SJSA1 (cell line): ENCODE results near the gene FNDC7. TPM values are rescaled to one million over a fixed set of nuclear protein-coding genes. Genes with fewer than 3 reads are reported as not detected.
"Not testable (repeated sequence)": the region's sequence is repeated elsewhere in the genome, so short reads cannot be mapped to it uniquely, and the experiment has no call there.

Source experiments
- DNase-seq, 2 experiments: peaks; one replicate each; pipeline ENCODE4 v3.0.0-alpha.2; 2015 to 2020; ENCODE audit warnings: low spot score in 2 of 2, low read depth in 1 of 2
- H3K27ac ChIP-seq: fragments of 250-450 bp; sonication (Bioruptor Pico); 2 replicates; pipeline ENCODE4 v1.5.1; 2020; ENCODE audit warnings: mild to moderate bottlenecking, moderate library complexity
- H3K27me3 ChIP-seq: fragments of 250-450 bp; sonication (Bioruptor Pico); replicated peaks from 2 replicates; pipeline ENCODE4 v1.5.1; 2020; ENCODE audit warnings: mild to moderate bottlenecking, moderate library complexity
- H3K36me3 ChIP-seq: fragments of 250-450 bp; sonication (Bioruptor Pico); 2 replicates; pipeline ENCODE4 v1.5.1; 2020; ENCODE audit warnings: mild to moderate bottlenecking
- H3K4me1 ChIP-seq: fragments of 250-450 bp; sonication (Bioruptor Pico); replicated peaks from 2 replicates; pipeline ENCODE4 v1.6.1; 2021; ENCODE audit warnings: mild to moderate bottlenecking
- H3K4me3 ChIP-seq: fragments of 250-450 bp; sonication (Bioruptor Pico); 2 replicates; pipeline ENCODE4 v1.5.1; 2020; ENCODE audit warnings: mild to moderate bottlenecking
- H3K9me3 ChIP-seq: fragments of 250-450 bp; sonication (Bioruptor Pico); replicated peaks from 2 replicates; pipeline ENCODE4 v1.5.1; 2020; ENCODE audit warnings: mild to moderate bottlenecking
- total RNA-seq: library from RNA; depleted of rRNA; stranded (reverse); fragments of >200 nt; shearing (Covaris generic); gene quantifications from 2 replicates; pipeline ENCODE4 v1.2.3, GENCODE V29; 2014; rRNA removed

The FNDC7 gene, protein sequence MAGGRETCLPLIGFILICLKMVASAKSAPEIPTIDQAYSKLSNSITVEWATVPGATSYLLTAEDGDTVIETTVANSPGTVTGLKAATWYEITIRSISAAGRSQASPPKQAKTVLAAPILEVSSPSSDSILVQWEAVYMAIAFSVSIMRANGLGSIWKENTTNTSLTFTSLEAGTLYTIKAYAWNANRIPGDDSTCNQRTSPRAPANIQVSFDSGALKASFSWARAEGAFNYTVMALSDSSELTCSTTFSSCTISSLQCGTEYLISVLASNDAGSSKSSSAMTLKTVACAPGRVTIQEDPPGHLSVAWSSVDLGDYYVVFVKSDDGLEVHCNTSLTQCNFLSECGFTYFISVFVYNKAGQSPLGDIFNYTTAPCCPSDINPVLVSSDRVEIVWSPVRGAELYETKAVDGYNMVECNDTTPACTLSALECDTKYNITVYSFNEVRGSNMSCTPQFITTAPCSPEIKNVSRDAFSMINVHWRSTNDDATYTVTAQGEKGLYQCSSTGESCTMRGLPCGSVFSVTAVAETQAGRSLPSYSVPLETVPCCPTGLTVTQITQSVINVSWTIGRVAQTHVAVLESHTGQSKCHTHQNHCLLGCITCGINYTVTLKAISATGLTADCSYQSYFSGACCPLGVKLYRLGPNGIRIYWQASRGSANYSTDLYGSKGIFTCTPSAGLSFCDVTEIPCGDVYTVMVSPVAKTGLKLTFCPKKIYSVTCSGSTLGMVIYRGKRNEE
- not detected in 2 replicates for total RNA-seq

DNA sequence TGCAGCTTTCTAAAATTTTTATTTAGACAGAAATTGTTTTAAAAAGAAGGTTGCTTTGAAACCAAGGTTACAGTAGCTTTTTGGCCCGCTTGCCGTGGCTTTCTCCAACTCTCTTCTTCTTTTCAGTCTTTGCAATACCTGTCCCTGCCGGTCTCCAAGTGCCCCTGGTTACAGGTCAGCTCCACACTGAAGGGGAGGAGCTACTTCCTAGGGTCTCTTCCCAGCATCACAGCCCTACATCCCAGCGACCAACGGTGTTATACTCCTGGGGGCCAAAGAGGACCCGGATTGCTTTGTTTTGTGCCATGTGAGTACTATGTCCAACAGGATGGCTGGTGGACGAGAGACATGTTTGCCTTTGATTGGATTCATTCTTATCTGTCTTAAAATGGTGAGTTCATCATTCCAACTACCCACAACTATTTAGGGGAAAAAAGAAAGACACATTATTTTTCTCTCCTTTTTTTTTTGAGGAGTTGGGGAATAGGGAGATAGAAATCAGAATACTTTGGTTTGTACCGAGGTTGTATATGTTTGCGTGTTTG lies at the start of gene FNDC7:
Gene FNDC7 (plus strand): TSS at position 303 of the 545 bp plus-strand sequence. CDS start 26 bp downstream, at position 329.
- Histone ChIP-seq H3K27ac (no peak within 1 kb of the TSS), H3K4me3 (no peak within 1 kb of the TSS), H3K27me3 (0 out of 2 replicates have a peak, but pooled peaks cover 3% of the 10 kb centered on the region), H3K4me1 (no peaks in the 10 kb centered on the region), H3K36me3 (no peaks in the 10 kb centered on the region), H3K9me3 (no peaks in the 10 kb centered on the region)
- no peak for DNase-seq

DNA sequence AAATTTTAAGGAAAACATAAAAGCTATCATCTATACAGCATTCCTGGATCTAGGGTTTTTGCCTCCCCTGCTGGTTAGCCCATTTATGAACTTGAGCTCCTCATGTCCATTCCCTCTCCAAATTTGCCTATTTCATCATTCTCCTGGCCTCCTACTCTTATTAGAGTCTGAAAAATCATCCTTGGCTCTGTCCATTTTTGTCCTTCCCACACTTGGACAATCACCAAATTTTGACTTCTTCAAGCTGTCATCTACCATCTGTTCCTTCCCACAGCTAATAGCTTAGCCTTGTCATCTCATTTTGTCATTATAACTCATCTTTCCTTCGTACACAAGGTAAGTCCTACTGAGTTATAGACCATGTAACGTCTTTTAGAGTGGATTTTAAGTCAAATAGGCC lies 49.6 kb upstream of the FNDC7 start:
- no peaks in the 10 kb centered on the region for H3K36me3 ChIP-seq
- peaks cover 3% of the 10 kb centered on the region; the same call in 1 of the 2 replicates for H3K9me3 ChIP-seq
- peaks cover 6% of the 10 kb centered on the region for H3K4me1 ChIP-seq
- no peak overlapping the region for H3K27ac ChIP-seq
- H3K27me3 ChIP-seq, result peaks cover 7% of the 10 kb centered on the region
- H3K4me3 ChIP-seq, result no peak overlapping the region
- no peak for DNase-seq

DNA sequence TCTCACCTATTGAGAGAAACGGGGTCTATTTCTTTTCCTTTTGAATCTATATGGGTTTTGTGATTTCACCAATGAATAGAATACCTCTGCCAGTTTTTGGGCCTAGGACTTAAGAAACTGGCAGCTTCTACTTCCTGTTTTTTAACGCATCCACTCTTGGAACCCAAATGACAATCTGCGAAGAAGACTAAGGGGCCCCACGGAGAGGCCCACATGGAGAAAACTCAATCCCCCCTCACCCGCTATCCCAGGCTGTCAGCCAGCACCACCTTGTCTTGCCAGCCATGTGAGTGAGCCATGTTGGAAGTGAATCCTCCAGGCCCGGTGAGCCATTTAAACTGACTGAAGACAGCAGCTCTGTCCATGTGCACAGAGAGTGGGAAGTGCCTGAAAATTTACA lies 48.2 kb upstream of the FNDC7 start:
- Histone ChIP-seq H3K9me3 (peaks cover 3% of the 10 kb centered on the region; the same call in 1 of the 2 replicates), H3K27me3 (peaks cover 7% of the 10 kb centered on the region), H3K4me3 (no peak overlapping the region), H3K27ac (no peak overlapping the region), H3K36me3 (no peaks in the 10 kb centered on the region), H3K4me1 (peaks cover 6% of the 10 kb centered on the region)
- DNase-seq, result no peak

DNA sequence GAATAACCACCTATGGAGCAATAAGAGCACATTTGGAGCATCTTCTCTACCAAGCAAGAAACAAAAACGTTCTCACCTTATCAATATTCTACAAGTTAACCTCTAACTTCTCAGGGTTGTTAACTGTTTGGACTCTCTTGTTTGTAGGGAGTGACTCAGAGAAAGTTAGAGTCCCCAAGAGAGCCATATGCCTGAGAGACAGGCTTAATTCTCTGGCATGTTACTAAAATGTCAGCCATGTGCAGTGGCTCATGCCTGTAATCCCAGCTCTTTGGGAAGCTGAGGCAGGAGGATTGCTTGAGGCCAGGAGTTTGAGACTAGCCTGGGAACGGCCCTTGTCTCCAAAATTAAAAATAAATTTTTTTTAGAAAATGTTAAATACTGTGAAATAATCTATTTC lies 47.6 kb upstream of the FNDC7 start:
- Histone ChIP-seq H3K27me3 (peaks cover 7% of the 10 kb centered on the region), H3K27ac (no peak overlapping the region), H3K9me3 (peaks cover 3% of the 10 kb centered on the region; the same call in 1 of the 2 replicates), H3K4me3 (no peak overlapping the region), H3K4me1 (peaks cover 6% of the 10 kb centered on the region), H3K36me3 (no peaks in the 10 kb centered on the region)
- no peak for DNase-seq

DNA sequence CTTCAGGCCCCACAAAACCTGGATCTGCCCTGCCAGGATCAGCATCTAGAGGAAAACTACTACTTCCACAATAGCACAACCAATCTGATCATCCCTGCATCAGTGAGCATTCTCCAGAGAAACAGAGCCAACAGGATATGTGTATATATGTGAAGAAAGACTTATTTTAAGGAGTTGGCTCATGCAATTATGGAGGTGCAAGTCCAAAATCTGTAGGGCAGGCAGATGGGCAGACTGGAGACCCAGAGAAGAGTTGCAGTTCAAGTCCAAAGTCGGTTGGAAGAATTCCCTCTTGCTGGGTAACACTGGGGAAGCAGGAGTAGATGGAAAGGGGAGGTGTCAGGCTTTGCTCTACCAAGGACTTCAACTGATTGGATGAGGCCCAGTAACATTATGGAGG lies 46.9 kb upstream of the FNDC7 start:
- Histone ChIP-seq H3K27ac (no peak overlapping the region), H3K36me3 (no peaks in the 10 kb centered on the region), H3K4me1 (peaks cover 6% of the 10 kb centered on the region), H3K4me3 (no peak overlapping the region), H3K9me3 (peaks cover 3% of the 10 kb centered on the region; the same call in 1 of the 2 replicates), H3K27me3 (peaks cover 7% of the 10 kb centered on the region)
- DNase-seq, result no peak

DNA sequence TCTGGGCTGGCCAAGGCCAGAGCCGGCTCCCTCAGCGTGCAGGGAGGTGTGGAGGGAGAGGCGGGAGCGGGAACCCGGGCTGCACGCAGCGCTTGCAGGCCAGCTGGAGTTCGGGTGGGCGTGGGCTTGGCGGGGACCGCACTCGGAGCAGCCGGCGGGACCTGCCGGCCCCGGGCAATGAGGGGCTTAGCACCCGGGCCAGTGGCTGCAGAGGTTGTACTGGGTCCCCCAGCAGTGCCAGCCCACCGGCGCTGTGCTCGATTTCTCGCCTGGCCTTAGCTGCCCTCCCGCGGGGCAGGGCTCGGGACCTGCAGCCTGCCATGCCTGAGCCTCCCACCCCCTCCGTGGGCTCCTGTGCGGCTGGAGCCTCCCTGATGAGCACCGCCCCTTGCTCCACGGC lies 45.3 kb upstream of the FNDC7 start:
- H3K9me3 ChIP-seq, H3K4me3 ChIP-seq, H3K27me3 ChIP-seq, H3K4me1 ChIP-seq, H3K27ac ChIP-seq, H3K36me3 ChIP-seq, DNase-seq: not testable (repeated sequence)

GRCh38 chr1:108668777-108669176 lies 43.9 kb upstream of the FNDC7 start:
- no peak overlapping the region for H3K27ac ChIP-seq
- no peaks in the 10 kb centered on the region for H3K27me3 ChIP-seq
- DNase-seq, result no peak
- no peaks in the 10 kb centered on the region for H3K36me3 ChIP-seq
- H3K9me3 ChIP-seq, result no peaks in the 10 kb centered on the region
- no peak overlapping the region for H3K4me3 ChIP-seq
- H3K4me1 ChIP-seq, result no peaks in the 10 kb centered on the region

DNA sequence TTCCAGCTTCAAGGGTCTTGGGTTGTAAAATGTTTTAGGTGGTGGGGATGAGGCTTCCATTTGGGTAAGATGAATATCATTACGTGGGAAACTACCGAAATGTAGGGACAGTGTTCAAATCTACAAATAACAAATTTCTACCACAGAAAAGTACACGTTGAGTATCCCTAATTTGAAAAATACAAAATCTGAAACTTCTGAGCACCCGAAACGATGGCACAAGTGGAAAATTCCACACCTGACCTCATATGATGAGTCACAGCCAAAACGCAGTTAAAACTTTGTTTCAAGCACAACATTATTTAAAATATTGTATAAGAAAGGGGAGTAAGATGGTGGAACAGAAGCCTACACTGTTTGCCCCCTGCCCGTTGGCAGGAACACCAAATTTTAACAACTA lies 43.0 kb upstream of the FNDC7 start:
- Histone ChIP-seq H3K9me3 (no peaks in the 10 kb centered on the region), H3K27ac (no peak overlapping the region), H3K4me3 (no peak overlapping the region), H3K36me3 (no peaks in the 10 kb centered on the region), H3K27me3 (no peaks in the 10 kb centered on the region), H3K4me1 (no peaks in the 10 kb centered on the region)
- no peak for DNase-seq

DNA sequence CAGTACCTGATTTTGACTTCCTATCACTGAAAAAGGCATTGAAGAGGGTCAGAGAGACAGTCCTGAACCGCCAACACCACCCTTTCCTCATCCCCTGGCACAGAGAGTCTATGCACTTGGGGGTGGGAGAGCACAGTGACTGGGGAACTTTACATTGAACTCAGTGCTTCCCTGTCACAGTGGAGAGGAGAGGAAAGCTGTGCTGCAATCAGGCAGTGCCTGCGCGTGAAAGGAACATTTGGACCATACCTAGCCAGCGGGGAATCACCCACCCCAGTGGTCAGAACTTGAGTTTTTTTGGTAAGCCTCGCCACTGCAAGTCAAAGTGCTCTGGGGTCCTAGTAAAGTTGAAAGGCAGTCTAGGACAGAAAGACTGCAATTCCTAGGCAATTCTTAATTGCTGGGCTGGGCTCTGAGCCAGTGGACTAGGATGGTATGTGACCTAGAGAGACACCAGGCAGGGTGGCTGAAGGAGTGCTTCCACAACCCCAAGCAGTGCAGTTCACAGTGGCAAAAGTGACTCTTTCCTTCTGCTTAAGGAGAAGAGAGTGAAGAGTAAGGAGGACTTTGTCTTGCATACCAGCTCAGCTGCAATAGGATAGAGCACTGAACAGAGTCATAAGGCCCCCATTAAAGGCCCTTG lies 42.5 kb upstream of the FNDC7 start:
- Histone ChIP-seq H3K36me3 (no peaks in the 10 kb centered on the region), H3K9me3 (no peaks in the 10 kb centered on the region), H3K27ac (no peak overlapping the region), H3K4me3 (no peak overlapping the region), H3K27me3 (no peaks in the 10 kb centered on the region), H3K4me1 (no peaks in the 10 kb centered on the region)
- no peak for DNase-seq

GRCh38 chr1:108671143-108671542 lies 41.6 kb upstream of the FNDC7 start:
- H3K36me3 ChIP-seq, result no peaks in the 10 kb centered on the region
- no peaks in the 10 kb centered on the region for H3K9me3 ChIP-seq
- H3K4me3 ChIP-seq, result no peak overlapping the region
- DNase-seq, result no peak
- H3K27me3 ChIP-seq, result no peaks in the 10 kb centered on the region
- H3K4me1 ChIP-seq, result no peaks in the 10 kb centered on the region
- H3K27ac ChIP-seq, result no peak overlapping the region

GRCh38 chr1:108678706-108679105 lies 34.0 kb upstream of the FNDC7 start:
- DNase-seq, result no peak
- H3K27me3 ChIP-seq, result no peaks in the 10 kb centered on the region
- no peaks in the 10 kb centered on the region for H3K4me1 ChIP-seq
- no peaks in the 10 kb centered on the region for H3K9me3 ChIP-seq
- no peak overlapping the region for H3K4me3 ChIP-seq
- H3K36me3 ChIP-seq, result no peaks in the 10 kb centered on the region
- H3K27ac ChIP-seq, result no peak overlapping the region

- Histone ChIP-seq H3K9me3 (no peaks in the 10 kb centered on the region), H3K27ac (no peak overlapping the region), H3K27me3 (no peaks in the 10 kb centered on the region), H3K4me3 (no peak overlapping the region), H3K36me3 (no peaks in the 10 kb centered on the region), H3K4me1 (no peaks in the 10 kb centered on the region)
- DNase-seq, result no peak
Measured at GRCh38 chr1:108679586-108680213, 33.0 kb upstream of the FNDC7 start.

- H3K4me1 ChIP-seq, DNase-seq, H3K27ac ChIP-seq, H3K27me3 ChIP-seq, H3K4me3 ChIP-seq, H3K9me3 ChIP-seq, H3K36me3 ChIP-seq: not testable (repeated sequence)
Measured at GRCh38 chr1:108681701-108682100, 31.0 kb upstream of the FNDC7 start.
